Left ventricle myocardium inferior (tissue), 1 donor: ENCODE data around the gene SLC35A2. TPM values are rescaled to one million over a fixed set of nuclear protein-coding genes. Genes with fewer than 3 reads are reported as not detected.

Experiments
- DNase-seq: peaks from one replicate; pipeline ENCODE4 v3.0.0-alpha.2; 2020
- H3K27ac ChIP-seq: fragments of 200-600 bp; replicated peaks from 2 replicates; pipeline ENCODE4 v1.8.0; 2021
- H3K27me3 ChIP-seq: fragments of 200-600 bp; 2 replicates; pipeline ENCODE4 v1.8.0; 2021; ENCODE audit warnings: low read depth
- H3K36me3 ChIP-seq: fragments of 200-600 bp; 2 replicates; pipeline ENCODE4 v1.8.0; 2021
- H3K4me1 ChIP-seq: fragments of 200-600 bp; 2 replicates; pipeline ENCODE4 v1.8.0; 2021
- H3K4me3 ChIP-seq: fragments of 200-600 bp; 2 replicates; pipeline ENCODE4 v1.8.0; 2021; ENCODE audit warnings: mild to moderate bottlenecking, moderate library complexity
- H3K9me3 ChIP-seq: fragments of 200-600 bp; replicated peaks from 2 replicates; pipeline ENCODE4 v1.8.0; 2021
- CTCF ChIP-seq: fragments of 200-600 bp; IDR thresholded peaks from 2 replicates; pipeline ENCODE4 v1.8.0; 2021; ENCODE audit warnings: antibody characterized with exemption, mild to moderate bottlenecking, borderline replicate concordance
- intact Hi-C: fragments of 100-400 bp; cut with micrococcal nuclease; formaldehyde crosslinking; loops from one replicate; pipeline ENCODE4 v1.11.0; 2022
- total RNA-seq: library from RNA; stranded (reverse); fragmentation: NEBNext Ultra II Directional; extraction: Animal tissue kit (Norgen Biotek cat#: 25700); gene quantifications from one replicate; pipeline ENCODE4 v1.2.1, GENCODE V29; 2021
- donor health status: DM: no; HTN: yes; CAD: no; lungs with severe emphysema.

SLC35A2 gene
- total RNA-seq, 1 donor from 2014 or later = 10.4 TPM

- intact Hi-C loops = no loop called here
- peak overlapping the region; percentile 72 for H3K4me3 ChIP-seq
- no peak for DNase-seq
- H3K36me3 ChIP-seq = peaks cover 8% of the 10 kb centered on the region
- no peak for TF ChIP-seq CTCF
- peak overlapping the region; percentile 84 for H3K27ac ChIP-seq
- H3K27me3 ChIP-seq = no peaks in the 10 kb centered on the region
- H3K4me1 ChIP-seq = peaks cover 28% of the 10 kb centered on the region
- no peaks in the 10 kb centered on the region for H3K9me3 ChIP-seq
Observed at GRCh38 chrX:48918301-48918642, 6.8 kb upstream of the SLC35A2 start.

GRCh38 chrX:48917139-48918001 is 5.9 kb upstream of the SLC35A2 start:
- intact Hi-C loops = no loop called here
- peak; percentile 90 for TF ChIP-seq CTCF
- Histone ChIP-seq H3K27me3 (no peaks in the 10 kb centered on the region), H3K9me3 (no peaks in the 10 kb centered on the region), H3K36me3 (no peaks in the 10 kb centered on the region), H3K4me3 (peak overlapping the region; percentile 72), H3K27ac (peak overlapping the region; percentile 84), H3K4me1 (peaks cover 28% of the 10 kb centered on the region)
- DNase-seq = peak; percentile 86

- DNase-seq = no peak
- H3K4me3 ChIP-seq = no peak overlapping the region
- intact Hi-C loops = no loop called here
- H3K9me3 ChIP-seq = no peaks in the 10 kb centered on the region
- no peak overlapping the region for H3K27ac ChIP-seq
- H3K27me3 ChIP-seq = no peaks in the 10 kb centered on the region
- TF ChIP-seq CTCF = no peak
- H3K4me1 ChIP-seq = peaks cover 44% of the 10 kb centered on the region
- H3K36me3 ChIP-seq = no peaks in the 10 kb centered on the region
Observed at GRCh38 chrX:48914593-48915493, 3.4 kb upstream of the SLC35A2 start.

GRCh38 chrX:48913605-48914366 is 2.3 kb upstream of the SLC35A2 start:
- peaks cover 36% of the 10 kb centered on the region for H3K4me1 ChIP-seq
- no peak overlapping the region for H3K27ac ChIP-seq
- DNase-seq = no peak
- TF ChIP-seq CTCF = no peak
- no peaks in the 10 kb centered on the region for H3K36me3 ChIP-seq
- intact Hi-C loops = no loop called here
- no peaks in the 10 kb centered on the region for H3K27me3 ChIP-seq
- H3K9me3 ChIP-seq = no peaks in the 10 kb centered on the region
- H3K4me3 ChIP-seq = no peak overlapping the region

GRCh38 chrX:48910926-48911411 is 477 bp downstream of the SLC35A2 start:
- intact Hi-C loops = no loop called here
- peaks cover under 1% of the 10 kb centered on the region for H3K36me3 ChIP-seq

More at GRCh38 chrX:48910926-48911411, 477 bp downstream of the SLC35A2 start:
- DNase-seq = no peak
- H3K4me3 ChIP-seq = peak overlapping the region; percentile 78
- no peaks in the 10 kb centered on the region for H3K27me3 ChIP-seq
- TF ChIP-seq CTCF = no peak
- H3K27ac ChIP-seq = peak overlapping the region; percentile 79
- peaks cover 20% of the 10 kb centered on the region for H3K4me1 ChIP-seq
- no peaks in the 10 kb centered on the region for H3K9me3 ChIP-seq
